Measurements from ENCODE around the gene TRMT44.

- no peak for TF ChIP-seq FOS (IDR thresholded peaks at IDR 0.05; ENCODE audit: low read depth, low read length)
- no peak for TF ChIP-seq CTCF (conservative IDR thresholded peaks at IDR 0.05; ENCODE audit: low read depth, low read length)
- TF ChIP-seq POLR2A (IDR thresholded peaks at IDR 0.05; ENCODE audit: low read depth, low read length) = no peak
- TF ChIP-seq RAD21 (IDR thresholded peaks at IDR 0.05; ENCODE audit: low read length) = no peak
- no peak for TF ChIP-seq USF2 (IDR thresholded peaks at IDR 0.05; ENCODE audit: low read depth, low read length)
- no peak for TF ChIP-seq BHLHE40 (IDR thresholded peaks at IDR 0.05; ENCODE audit: low read depth, low read length)
- TF ChIP-seq SMC3 (IDR thresholded peaks at IDR 0.05; ENCODE audit: low read depth, low read length) = no peak
- no peak for TF ChIP-seq MAZ (IDR thresholded peaks at IDR 0.05; ENCODE audit: borderline replicate concordance, low read depth, low read length)
- no peak for TF ChIP-seq RFX5 (IDR thresholded peaks at IDR 0.05; ENCODE audit: low read depth, low read length)
- TF ChIP-seq CHD1 (IDR thresholded peaks at IDR 0.05; ENCODE audit: low read depth, low read length) = no peak
- no peak for TF ChIP-seq CEBPB (IDR thresholded peaks at IDR 0.05; ENCODE audit: low read depth, low read length)
- no peak for TF ChIP-seq MXI1 (IDR thresholded peaks at IDR 0.05; ENCODE audit: borderline replicate concordance, low read depth, low read length)
- no peak for TF ChIP-seq RCOR1 (IDR thresholded peaks at IDR 0.05; ENCODE audit: insufficient replicate concordance, low read length)
These were observed 20.5 kb downstream of the TRMT44 start for GRCh38 chr4:8461086-8461485.
